ENCODE results near the gene NOTUM.

The NOTUM gene

DNA sequence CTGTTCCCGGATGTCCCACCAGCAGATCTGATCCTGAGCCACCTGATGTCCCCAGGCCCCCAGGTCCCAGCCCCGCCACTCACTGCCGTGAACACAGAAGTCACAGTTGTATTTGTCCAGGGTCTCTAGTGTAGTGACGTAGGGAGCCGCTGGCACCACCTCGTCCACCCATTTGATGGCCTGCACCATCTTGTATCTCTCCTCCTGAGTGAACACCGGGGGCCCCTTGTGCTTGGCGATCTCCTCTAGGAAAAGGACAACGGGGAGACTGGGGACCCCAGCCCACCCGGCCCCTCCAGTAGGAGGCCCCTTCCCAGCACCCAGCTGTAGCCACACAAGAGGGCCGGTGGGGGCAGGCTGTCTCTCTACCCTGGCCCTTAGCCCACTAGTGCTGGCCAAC is 52.2 kb downstream of the NOTUM start:
- no peak for DNase-seq

DNA sequence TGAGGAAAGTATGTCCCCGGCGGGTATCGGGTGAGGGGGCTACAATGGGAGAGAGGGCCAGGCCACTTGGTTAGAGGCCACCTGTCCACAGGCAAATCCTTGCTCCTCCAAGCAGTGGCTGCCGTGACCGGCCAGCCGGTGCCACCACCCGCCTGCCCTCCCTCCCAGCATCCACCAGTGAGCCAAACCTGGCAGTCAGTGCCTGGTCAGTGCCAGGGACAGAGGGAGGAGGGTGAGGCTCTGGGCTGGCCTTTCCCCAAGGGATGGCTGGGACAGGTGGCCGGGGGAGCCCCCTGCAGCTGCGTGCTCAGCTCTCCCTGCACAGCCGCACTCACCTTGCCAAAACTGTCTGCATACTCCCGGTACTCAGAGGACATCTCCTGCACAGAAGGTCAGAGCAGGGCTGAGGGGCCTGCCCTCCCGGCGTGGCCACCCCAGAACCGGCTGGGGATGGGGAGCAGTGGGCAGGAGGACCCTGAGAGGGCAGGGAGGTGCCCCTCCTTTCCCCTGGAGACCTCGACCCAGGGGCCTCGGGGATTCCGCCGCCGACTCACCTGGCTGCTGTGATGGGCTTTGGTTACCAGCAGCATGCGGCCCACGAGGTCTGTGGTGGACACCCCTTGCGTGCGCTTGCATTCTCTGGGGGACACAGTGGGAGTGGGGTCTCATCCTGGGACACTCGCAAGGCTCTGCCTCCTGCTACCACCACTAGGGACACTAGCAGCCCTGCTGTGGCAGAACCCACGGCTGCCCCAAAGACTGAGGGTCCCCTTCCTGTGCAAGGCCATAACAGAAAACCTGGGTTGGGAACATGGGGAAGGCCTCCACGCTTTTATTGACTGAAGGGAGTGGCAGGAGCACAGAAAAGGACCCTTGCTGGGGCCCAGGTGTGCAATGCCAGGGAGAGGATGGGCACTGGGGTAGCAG is 53.5 kb downstream of the NOTUM start:
- no peak for DNase-seq

DNA sequence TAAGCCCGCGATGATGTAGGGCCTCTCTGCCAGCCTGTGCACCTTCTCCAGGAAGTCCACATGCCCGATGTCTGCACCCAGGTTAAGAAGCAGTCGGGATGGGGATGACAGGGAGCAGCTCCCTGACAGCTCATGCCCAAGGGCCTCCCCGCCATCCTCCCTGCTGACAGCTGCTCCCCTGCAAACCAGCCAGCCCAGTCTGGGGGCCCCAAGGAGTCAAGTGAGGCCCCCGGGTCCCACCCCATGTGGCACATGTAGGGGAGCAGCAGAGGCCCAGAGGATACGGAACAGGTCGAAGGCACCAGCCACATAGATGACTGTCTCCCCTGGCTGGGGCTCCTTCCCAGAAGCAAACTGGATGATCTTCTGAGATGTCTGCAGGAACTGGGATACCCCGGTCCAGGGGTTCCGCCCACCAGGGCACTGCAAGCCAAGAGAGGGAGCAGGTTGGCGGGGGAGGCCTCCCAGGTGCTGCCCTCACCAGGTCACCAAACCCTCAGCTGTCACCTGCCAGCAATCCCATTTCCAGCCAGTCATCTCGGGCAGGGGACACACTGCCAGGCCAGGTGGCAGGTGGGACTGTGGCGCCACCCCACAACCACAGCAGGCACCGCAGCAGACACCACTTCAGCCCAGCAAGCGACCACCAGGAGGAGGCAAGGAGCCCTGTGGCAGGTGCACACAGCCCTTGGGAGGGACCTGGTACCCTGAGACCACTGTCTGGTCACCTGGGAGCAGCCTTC is 54.3 kb downstream of the NOTUM start:
- DNase-seq, result no peak

DNA sequence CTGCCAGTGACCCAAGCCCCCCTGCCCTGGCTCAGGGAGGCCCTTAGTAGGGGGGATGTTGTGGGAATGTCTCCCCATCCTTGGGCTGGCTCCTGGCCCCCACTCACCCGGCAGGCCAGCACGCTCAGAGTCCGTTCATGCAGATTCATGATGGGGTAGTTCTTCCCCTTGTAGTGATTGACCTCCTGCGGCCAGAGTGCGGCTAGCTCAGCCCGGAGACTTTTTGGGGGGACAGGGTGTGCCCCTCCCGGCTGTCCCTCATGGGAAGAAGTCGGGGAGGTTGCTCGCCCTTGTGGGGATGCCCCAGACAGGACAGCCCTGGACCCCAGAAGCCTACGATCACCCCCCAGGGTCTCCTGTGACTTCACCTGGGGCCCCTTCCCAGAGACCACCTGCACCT is 55.0 kb downstream of the NOTUM start:
- DNase-seq, result no peak

DNA sequence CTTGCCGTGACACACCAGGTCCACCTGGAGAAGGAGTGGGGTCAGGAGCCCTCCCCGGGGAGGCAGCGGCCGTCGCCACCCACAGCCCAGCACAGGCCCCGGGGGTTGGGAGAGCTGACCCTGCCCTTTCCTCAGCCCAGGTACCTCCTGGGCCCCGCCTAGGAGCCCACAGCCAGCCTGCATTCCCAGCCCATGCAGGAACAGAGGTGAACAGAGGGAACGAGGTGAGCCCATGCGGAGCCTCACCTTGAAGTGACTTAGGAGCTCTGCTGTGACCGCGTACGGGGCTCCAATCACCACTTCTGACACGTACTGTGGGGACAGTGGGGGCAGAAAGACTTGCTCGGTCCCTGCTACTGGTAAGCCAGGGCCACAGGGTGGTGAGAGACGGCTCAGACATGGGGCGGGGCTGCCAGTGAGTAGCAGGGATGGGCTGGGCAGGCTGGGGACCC is 55.5 kb downstream of the NOTUM start:
- no peak for DNase-seq

DNA sequence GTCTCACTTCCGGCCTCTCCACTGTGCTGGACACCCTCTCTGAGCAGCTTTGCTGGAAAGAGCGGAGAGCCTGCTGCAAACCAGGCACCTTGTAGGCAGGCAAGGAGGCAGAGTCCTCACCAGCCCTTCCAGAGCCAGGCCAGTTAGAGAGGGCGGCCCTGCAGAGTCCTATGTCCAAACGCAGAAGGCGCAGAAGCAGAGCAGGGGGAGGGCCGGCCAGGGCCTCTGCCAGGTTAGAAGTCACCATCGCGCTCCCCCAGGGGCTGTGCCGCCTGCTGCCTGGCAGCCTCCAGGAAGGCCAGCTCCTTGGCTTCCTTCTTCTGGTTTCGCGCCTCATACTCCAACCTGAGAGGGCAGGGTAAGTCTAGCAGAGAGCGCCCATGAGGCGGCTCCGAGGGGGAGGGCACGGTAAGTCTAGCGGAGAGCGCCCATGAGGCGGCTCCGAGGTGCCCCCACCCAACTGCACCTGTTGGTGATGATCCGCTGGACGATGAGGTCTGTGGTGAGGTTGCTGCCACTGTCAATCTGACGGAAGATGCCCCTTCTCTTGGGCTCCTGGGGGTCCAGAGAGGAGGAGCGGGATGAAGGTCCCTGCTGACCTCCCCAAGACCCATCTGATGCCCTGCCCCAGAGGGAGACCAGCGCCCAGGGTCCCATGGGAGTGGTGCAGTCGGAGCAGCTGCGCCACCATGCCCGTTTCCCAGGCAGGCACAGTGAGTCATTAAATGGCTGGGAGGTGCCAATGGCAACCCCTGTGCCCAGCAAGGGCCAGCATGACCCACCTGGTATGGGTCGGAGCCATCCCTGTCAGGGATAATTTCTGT is 56.2 kb downstream of the NOTUM start:
- no peak for DNase-seq

DNA sequence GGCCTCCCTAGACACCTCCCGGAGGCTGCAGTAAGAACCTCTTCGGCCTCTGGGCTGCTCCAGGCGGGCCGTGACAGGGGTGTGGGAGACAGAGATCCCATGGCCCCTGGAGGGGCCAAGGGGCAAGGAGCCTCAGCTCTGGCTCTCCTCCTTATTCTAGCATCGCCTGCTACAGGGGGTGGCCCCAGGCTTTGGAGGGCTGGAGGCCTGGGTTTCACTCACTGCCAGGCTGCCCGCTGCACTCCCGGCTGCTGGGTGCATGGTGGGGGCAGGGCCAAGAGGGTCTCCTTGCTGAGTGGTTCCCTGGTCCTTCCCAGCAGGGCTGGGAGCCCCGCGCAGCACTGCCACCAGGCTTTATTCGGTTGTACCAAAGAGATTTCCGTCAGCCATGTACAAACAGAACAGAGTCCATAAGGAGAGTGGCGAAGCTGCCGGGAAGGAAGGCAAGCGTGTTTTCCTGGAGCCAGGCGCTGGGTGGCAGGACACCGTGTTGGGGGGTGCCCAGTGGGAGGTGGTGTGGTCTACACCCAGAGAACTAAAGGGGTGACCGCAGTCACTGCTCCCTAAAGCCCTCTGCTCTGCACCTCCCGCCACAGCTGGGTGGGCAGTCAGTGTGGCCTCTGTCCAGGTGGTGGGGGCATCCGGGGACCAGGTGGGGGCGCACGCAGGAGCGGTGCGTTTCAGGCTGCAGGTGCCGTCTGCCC is 56.9 kb downstream of the NOTUM start:
- no peak for DNase-seq

DNA sequence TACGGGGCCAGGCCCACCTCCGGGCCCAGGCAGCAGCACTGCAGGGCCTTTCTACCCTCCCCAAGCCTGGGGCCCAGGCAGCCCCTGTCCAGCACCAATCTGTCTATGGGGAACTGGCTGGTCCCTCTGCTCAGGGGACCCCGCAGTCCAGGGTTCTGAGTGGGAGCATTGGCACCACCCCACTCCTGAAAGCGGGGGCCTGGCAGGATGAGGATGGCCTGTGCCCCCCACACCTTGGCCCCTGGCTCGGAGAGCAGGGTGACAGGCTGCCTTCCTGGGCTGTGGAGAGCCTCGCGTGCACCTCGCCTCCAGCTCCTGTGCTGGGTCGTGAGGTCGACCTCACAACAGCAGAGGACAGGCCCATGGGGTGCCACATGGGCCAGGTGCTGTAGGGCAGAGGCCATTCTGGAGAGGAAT is 57.6 kb downstream of the NOTUM start:
- no peak for DNase-seq

DNA sequence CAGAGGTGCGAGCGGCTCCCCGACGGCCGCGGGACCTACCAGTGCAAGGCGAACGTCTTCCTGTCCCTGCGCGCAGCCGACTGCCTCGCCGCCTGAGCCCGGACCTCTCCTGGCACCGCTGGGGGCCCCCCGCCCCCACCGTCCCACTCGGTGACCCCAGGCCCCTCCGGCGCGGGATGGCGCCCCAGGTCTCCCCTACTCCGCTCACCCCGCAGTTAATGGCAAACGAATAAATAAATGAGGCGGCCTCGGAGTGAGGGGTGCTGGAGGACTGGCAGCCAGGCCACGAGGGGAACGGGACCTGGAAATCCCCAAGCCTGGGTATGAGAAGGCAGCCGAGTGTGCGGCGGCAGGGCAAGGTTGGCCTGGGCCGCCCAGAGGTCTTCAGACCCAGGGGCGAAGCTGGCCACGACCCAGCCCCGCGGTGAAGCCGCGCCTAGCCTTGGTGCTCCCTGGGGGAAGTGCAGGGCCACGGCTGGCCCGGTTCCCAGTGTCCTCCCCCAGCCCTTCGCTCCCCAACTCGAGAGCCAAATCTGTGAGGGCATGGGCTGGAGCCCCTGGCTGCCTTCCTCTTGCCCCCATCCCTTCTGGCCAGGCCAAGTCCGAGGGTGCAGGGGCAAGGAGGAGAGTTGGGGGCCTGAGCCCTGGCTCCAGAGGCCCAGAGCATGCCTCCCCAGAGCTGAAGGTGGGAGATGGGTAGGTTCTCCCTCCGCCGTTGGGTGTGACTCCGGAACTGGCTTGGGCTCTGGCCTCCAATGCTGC is 58.2 kb downstream of the NOTUM start:
- DNase-seq, result no peak
